Esophagus (tissue), 2 donors: ENCODE results near the gene IL2RG. TPM values are rescaled to one million over a fixed set of nuclear protein-coding genes. Genes with fewer than 3 reads are reported as not detected.

Source experiments
- H3K27ac ChIP-seq, 2 donors: one replicate each; pipeline ENCODE4 v1.5.1; 2013; ENCODE audit warnings: low read depth in 2 of 2, mild to moderate bottlenecking in 2 of 2, inconsistent platforms in 1 of 2, low read length in 1 of 2, moderate library complexity in 1 of 2
- H3K27me3 ChIP-seq, 2 donors: one replicate each; pipeline ENCODE4 v1.6.1; 2013; ENCODE audit warnings: low read length in 2 of 2, control low read depth in 1 of 2, mild to moderate bottlenecking in 1 of 2; ENCODE audit not compliant: insufficient read depth in 2 of 2, control insufficient read depth in 1 of 2
- H3K36me3 ChIP-seq, 2 donors: one replicate each; pipeline ENCODE4 v1.6.1; 2013; ENCODE audit warnings: low read length in 1 of 2; ENCODE audit not compliant: control insufficient read depth in 2 of 2, insufficient read depth in 2 of 2
- H3K4me1 ChIP-seq, 2 donors: one replicate each; pipeline ENCODE4 v1.6.1; 2013; ENCODE audit warnings: low read length in 1 of 2; ENCODE audit not compliant: control insufficient read depth in 2 of 2, insufficient read depth in 2 of 2
- H3K4me3 ChIP-seq, 2 donors: one replicate each; pipeline ENCODE4 v1.5.1; 2013; ENCODE audit warnings: low read length in 2 of 2, mild to moderate bottlenecking in 2 of 2, low read depth in 1 of 2, moderate library complexity in 1 of 2
- H3K9me3 ChIP-seq, 2 donors: one replicate each; pipeline ENCODE4 v1.6.1; 2013; ENCODE audit warnings: mild to moderate bottlenecking in 2 of 2, low read depth in 1 of 2, low read length in 1 of 2, moderate library complexity in 1 of 2; ENCODE audit not compliant: control insufficient read depth in 2 of 2, insufficient read depth in 1 of 2
- WGBS, 2 donors: extraction: QIAGEN DNeasy Blood & Tissue Kit; methylation state at CpG; one replicate each; pipeline ENCODE4 v1.1.7; 2013; 5-methylcytosine and 5-hydroxymethylcytosine counted together
- polyA plus RNA-seq, 2 donors: library from polyadenylated mRNA; stranded (reverse); fragments of 200-250 nt; gene quantifications; one replicate each; pipeline ENCODE4 v1.2.3, GENCODE V29; 2013
- donor health status: healthy with polysubstance abuse.
- donor health status: Bipolar disorder and iron deficiency.

Gene IL2RG
- 10 to 100 TPM in 1 of 2 donors, 1 to 10 TPM in 1; 9.2 to 23.1 TPM for polyA plus RNA-seq

GRCh38 chrX:71111141-71111843 is at the start of gene IL2RG:
Gene IL2RG (minus strand): TSS chrX:71111577. CDS start chrX:71111539, 38 bp downstream.
- no peaks in the 10 kb centered on the region for H3K27me3 ChIP-seq
- no peaks in the 10 kb centered on the region for H3K9me3 ChIP-seq
- peak within 1 kb of the TSS; percentile 14 to 46 for H3K4me3 ChIP-seq
- no peaks in the 10 kb centered on the region for H3K4me1 ChIP-seq
- no peaks in the 10 kb centered on the region for H3K36me3 ChIP-seq
- H3K27ac ChIP-seq = peak within 1 kb of the TSS; percentile 48 to 73
- WGBS, 2 donors = 52 to 58% methylated on average over 8 of the region's 8 CpGs

DNA sequence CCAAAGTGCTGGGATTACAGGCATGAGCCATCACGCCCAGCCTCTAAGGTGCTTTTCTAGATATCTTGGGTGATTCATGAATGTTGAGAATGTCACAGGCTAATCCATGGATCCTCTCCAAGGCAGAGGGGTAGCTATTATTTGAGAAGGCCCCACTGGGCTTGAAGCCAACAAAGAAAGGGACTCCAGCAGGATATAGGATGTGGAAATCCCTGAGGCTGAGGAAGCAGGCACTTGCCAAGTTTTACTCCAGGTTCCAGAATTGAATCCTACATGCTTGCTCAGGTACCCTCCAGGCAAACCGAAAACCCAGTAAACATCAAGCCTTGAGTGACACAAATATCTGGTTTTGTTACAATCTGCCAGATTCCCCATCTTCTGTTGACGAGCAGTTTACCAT is 49.1 kb upstream of the IL2RG start:
- no peaks in the 10 kb centered on the region for H3K9me3 ChIP-seq
- H3K27ac ChIP-seq = no peak overlapping the region
- whole genome bisulfite sequencing, 2 donors = 58 to 70% methylated on average over 3 of the region's 3 CpGs
- no peaks in the 10 kb centered on the region for H3K36me3 ChIP-seq
- H3K27me3 ChIP-seq = no peaks in the 10 kb centered on the region
- H3K4me3 ChIP-seq = no peak overlapping the region
- H3K4me1 ChIP-seq = no peaks in the 10 kb centered on the region

- 71 to 83% methylated on average over 5 of the region's 5 CpGs for WGBS, 2 donors
- Histone ChIP-seq H3K4me1 (no peaks in the 10 kb centered on the region), H3K9me3 (no peaks in the 10 kb centered on the region), H3K27me3 (no peaks in the 10 kb centered on the region), H3K36me3 (no peaks in the 10 kb centered on the region), H3K4me3 (no peak overlapping the region), H3K27ac (no peak overlapping the region)
Measured at GRCh38 chrX:71159335-71159734, 48.0 kb upstream of the IL2RG start.

GRCh38 chrX:71158603-71159002 is 47.2 kb upstream of the IL2RG start:
- no peaks in the 10 kb centered on the region for H3K36me3 ChIP-seq
- WGBS, 2 donors = 86 to 95% methylated on average over 6 of the region's 6 CpGs
- no peak overlapping the region for H3K4me3 ChIP-seq
- no peaks in the 10 kb centered on the region for H3K4me1 ChIP-seq
- no peaks in the 10 kb centered on the region for H3K27me3 ChIP-seq
- H3K9me3 ChIP-seq = no peaks in the 10 kb centered on the region
- H3K27ac ChIP-seq = no peak overlapping the region

- WGBS, 2 donors = 60 to 75% methylated on average over 3 of the region's 3 CpGs
- Histone ChIP-seq H3K9me3 (no peaks in the 10 kb centered on the region), H3K4me3 (no peak overlapping the region), H3K36me3 (no peaks in the 10 kb centered on the region), H3K27me3 (no peaks in the 10 kb centered on the region), H3K27ac (no peak overlapping the region), H3K4me1 (no peaks in the 10 kb centered on the region)
Measured at GRCh38 chrX:71154641-71155040, 43.3 kb upstream of the IL2RG start.

- Histone ChIP-seq H3K27ac (no peak overlapping the region), H3K9me3 (no peaks in the 10 kb centered on the region), H3K4me1 (no peaks in the 10 kb centered on the region), H3K27me3 (no peaks in the 10 kb centered on the region), H3K36me3 (no peaks in the 10 kb centered on the region), H3K4me3 (no peak overlapping the region)
- WGBS, 2 donors = 85 to 93% methylated on average over 7 of the region's 7 CpGs
Measured at GRCh38 chrX:71154196-71154595, 42.8 kb upstream of the IL2RG start.

- H3K9me3 ChIP-seq = no peaks in the 10 kb centered on the region
- H3K27me3 ChIP-seq = no peaks in the 10 kb centered on the region
- H3K27ac ChIP-seq = no peak overlapping the region
- H3K4me1 ChIP-seq = no peaks in the 10 kb centered on the region
- WGBS, 2 donors = 71 to 75% methylated on average over 7 of the region's 7 CpGs
- H3K4me3 ChIP-seq = no peak overlapping the region
- no peaks in the 10 kb centered on the region for H3K36me3 ChIP-seq
Measured at GRCh38 chrX:71151366-71151765, 40.0 kb upstream of the IL2RG start.

DNA sequence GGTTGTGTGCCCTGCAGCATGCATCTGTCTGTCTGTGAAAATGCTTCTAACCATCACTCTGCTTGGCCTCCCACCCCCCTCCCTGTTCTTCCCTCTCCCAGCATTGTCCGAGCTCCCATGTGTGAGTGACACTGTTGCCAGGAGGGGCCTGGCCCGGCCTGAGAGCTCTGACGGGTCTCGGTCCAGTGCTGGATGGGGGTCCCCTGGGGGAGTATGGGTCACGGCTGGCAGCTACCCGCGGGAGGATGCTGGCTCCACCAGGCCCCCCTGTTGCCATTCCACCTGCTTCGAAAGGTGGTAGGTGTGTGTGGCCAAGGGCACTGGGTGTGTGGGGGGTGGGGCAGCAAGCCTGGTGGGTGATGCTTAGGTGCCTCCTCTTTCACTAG is 36.9 kb upstream of the IL2RG start:
- no peaks in the 10 kb centered on the region for H3K4me1 ChIP-seq
- WGBS, 2 donors = 80 to 83% methylated on average over 8 of the region's 8 CpGs

DNA sequence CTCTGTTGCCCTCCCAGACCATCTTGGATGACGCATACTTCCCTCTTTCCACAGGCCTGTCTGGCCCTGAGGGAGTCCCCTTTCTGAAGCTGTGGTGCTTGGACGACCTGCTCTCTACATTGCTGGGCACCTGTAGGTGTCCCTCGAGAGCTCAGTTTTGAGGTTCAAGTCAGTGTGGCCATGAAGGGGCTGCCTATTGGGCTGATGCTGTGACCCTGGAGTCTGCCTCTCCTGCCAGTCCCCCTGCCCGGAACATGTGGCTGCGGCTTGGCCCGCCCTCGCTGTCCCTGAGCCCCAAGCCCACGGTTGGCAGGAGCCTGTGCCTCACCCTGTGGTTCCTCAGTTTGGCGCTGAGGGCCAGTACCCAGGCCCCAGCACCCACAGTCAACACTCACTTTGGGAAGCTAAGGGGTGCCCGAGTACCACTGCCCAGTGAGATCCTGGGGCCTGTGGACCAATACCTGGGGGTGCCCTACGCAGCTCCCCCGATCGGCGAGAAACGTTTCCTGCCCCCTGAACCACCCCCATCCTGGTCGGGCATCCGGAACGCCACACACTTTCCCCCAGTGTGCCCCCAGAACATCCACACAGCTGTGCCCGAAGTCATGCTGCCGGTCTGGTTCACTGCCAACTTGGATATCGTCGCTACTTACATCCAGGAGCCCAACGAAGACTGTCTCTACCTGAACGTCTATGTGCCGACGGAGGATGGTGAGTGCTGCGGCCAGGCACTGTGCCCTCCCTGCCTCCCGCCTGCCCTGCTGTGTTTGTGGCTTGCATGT is 36.3 kb upstream of the IL2RG start:
- 86 to 92% methylated on average over 25 to 28 of the region's 28 CpGs for WGBS, 2 donors
- Histone ChIP-seq H3K9me3 (no peaks in the 10 kb centered on the region), H3K4me3 (no peak overlapping the region), H3K27me3 (no peaks in the 10 kb centered on the region), H3K27ac (no peak overlapping the region), H3K36me3 (no peaks in the 10 kb centered on the region), H3K4me1 (no peaks in the 10 kb centered on the region)

More for the DNA sequence above, 36.9 kb upstream of the IL2RG start:
- no peaks in the 10 kb centered on the region for H3K27me3 ChIP-seq
- H3K36me3 ChIP-seq = no peaks in the 10 kb centered on the region
- H3K27ac ChIP-seq = no peak overlapping the region
- no peak overlapping the region for H3K4me3 ChIP-seq
- H3K9me3 ChIP-seq = no peaks in the 10 kb centered on the region
